Measurements from ENCODE around the gene DKK2.

Gene DKK2

DNA sequence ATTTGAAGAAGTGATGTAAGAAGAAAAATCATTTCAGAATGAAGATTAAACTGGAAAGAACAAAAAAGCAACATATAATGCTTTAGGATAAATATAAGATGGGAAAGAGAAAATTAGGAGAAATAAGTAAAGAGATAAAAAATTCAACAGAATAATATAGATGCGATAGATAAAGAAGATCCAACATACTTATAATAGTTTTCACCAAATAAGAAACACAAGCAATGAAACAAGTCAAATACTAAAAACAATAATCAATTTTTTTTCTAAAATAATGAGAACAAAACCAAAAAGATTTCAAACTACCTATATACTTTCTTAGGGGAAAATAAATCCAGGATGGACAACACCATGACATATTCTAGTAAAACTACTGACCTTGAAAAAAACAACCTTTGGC is 10.1 kb upstream of the DKK2 start:
- no peaks in the 10 kb centered on the region for H3K4me1 ChIP-seq (ENCODE audit: insufficient read depth, low read length)
- no peak overlapping the region for H3K4me3 ChIP-seq (ENCODE audit: low read length)
- no peaks in the 10 kb centered on the region for H3K27me3 ChIP-seq (ENCODE audit: insufficient read depth, low read length)
- H3K27ac ChIP-seq (ENCODE audit: low read length), result no peak overlapping the region
- H3K36me3 ChIP-seq (ENCODE audit: insufficient read depth, low read depth, low read length), result no peaks in the 10 kb centered on the region
- H3K9ac ChIP-seq (ENCODE audit: low read depth, low read length), result no peak overlapping the region
- H3K9me3 ChIP-seq (ENCODE audit: insufficient read depth, low read depth, low read length), result peaks cover 20% of the 10 kb centered on the region

DNA sequence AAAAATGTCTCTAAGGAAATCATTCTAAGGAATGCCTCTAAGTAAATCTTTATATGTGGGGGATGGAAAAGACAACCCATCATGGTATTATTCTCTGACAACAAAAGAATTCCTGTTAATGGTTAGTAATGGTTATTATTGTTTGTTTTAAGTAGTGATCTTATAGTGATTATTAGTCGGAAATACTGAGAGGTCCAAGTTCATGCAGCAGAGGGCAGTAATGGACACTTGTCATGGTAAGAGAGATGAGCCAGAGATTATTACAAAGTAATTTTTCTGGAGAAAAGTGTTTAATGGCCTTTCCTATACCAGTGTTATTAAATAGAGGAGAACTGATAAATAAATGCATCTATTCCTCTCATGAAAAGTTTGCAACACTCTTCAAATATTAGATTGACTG is 8.1 kb upstream of the DKK2 start:
- H3K27me3 ChIP-seq (ENCODE audit: insufficient read depth, low read length), result 0 out of 2 replicates have a peak, but pooled peaks cover 3% of the 10 kb centered on the region
- peaks cover 20% of the 10 kb centered on the region for H3K9me3 ChIP-seq (ENCODE audit: insufficient read depth, low read depth, low read length)
- H3K4me3 ChIP-seq (ENCODE audit: low read length), result no peak overlapping the region
- no peak overlapping the region for H3K27ac ChIP-seq (ENCODE audit: low read length)
- H3K9ac ChIP-seq (ENCODE audit: low read depth, low read length), result no peak overlapping the region
- no peaks in the 10 kb centered on the region for H3K4me1 ChIP-seq (ENCODE audit: insufficient read depth, low read length)
- no peaks in the 10 kb centered on the region for H3K36me3 ChIP-seq (ENCODE audit: insufficient read depth, low read depth, low read length)

DNA sequence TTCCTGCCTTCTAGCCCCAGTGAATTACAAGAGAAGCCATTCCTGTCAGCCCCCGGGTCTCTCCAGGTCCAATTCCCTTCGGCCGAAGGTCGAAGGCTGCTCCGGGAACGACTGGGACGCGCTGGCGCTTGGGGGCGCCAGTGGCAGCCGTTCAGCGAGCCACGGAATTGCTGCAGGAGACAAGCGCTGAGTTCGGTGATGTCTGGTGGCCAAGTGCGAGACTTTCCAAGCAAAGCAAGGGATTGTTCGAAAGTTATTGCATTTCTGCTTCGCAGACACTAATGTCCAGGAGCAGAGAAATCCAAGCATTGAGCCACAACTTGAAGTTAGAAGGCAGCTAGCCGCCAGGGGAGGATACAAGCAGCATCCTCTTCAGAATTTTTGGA is 1.1 kb upstream of the DKK2 start:
- peaks cover 7% of the 10 kb centered on the region for H3K4me1 ChIP-seq (ENCODE audit: insufficient read depth, low read length)
- no peak overlapping the region for H3K9ac ChIP-seq (ENCODE audit: low read depth, low read length)
- no peak overlapping the region for H3K27ac ChIP-seq (ENCODE audit: low read length)
- peak overlapping the region; percentile 77 for H3K4me3 ChIP-seq (ENCODE audit: low read length)
- H3K27me3 ChIP-seq (ENCODE audit: insufficient read depth, low read length), result peaks cover 67% of the 10 kb centered on the region
- H3K9me3 ChIP-seq (ENCODE audit: insufficient read depth, low read depth, low read length), result no peaks in the 10 kb centered on the region
- no peaks in the 10 kb centered on the region for H3K36me3 ChIP-seq (ENCODE audit: insufficient read depth, low read depth, low read length)

DNA sequence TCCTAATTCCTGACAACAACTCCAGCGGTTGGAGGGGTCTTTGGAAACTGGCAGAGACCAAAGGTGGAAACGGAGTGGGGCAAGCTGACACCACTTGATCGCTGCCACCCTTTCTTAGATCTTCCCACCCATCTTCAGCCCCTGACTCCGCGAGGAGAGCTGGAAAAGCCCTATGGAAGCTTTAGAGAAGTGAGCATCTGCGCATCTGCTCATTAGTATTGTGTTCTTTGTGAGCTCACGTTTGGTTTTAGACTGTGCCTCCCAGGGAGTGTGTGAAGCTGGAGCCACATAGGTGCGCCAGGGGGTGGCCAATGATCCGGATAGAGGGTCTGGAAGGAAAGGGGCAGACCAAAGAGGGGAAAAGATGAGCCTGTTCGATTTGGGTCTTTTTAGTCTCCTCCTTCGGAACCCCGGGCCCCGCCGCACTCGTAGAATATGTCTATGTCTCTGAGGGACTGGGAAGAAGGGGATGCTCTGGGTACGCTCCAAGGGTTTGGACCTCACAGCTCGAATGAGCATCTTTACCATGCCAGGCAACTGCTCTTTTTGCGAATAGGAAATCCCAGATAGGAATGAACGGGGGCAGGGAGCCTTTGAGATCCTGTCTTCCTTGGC is 578 bp upstream of the DKK2 start:
- Histone ChIP-seq H3K9me3 (ENCODE audit: insufficient read depth, low read depth, low read length) (no peaks in the 10 kb centered on the region), H3K27ac (ENCODE audit: low read length) (no peak overlapping the region), H3K4me3 (ENCODE audit: low read length) (peak overlapping the region; percentile 77), H3K27me3 (ENCODE audit: insufficient read depth, low read length) (peaks cover 67% of the 10 kb centered on the region), H3K9ac (ENCODE audit: low read depth, low read length) (no peak overlapping the region), H3K4me1 (ENCODE audit: insufficient read depth, low read length) (peaks cover 7% of the 10 kb centered on the region), H3K36me3 (ENCODE audit: insufficient read depth, low read depth, low read length) (no peaks in the 10 kb centered on the region)

DNA sequence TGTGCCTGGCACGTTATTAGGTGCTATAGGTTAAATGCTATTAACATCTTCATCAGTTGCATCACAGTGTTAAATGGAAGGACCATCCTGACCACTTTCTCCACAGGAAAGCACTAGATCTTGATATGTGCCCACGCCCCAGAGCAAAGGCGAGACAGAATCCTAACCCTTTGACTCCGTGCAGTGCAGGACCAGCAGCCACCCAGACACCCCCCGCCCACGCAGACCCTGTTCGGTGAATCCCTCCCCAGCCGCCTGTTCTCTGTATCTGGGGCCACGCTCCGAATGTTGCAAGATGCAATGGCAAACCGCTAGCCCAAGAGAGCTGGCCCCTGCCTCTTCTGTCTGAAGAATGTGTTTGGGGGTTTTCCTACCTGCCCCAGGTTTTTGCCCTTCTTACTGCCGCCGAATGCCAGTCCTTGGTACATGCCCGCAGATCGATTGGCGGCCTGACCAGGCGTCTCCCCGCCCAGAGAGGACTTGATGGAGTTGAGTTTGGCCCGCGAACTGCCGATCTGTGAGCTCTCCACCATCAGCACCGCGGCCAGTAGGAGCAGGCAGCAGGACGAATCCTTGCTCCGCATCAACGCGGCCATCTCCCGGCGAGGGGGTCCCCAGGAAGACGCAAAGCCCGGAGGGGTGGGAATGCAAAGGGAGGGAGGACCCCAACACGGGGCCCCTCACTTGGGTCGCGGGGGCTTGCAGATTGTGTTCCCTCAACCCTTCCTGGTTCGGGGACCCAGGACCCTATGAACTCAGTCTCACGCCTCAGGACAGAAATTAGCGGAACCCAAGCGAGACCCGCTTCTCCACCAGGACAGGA is 906 bp downstream of the DKK2 start:
- Histone ChIP-seq H3K9ac (ENCODE audit: low read depth, low read length) (no peak overlapping the region), H3K4me1 (ENCODE audit: insufficient read depth, low read length) (peaks cover 7% of the 10 kb centered on the region), H3K27ac (ENCODE audit: low read length) (no peak overlapping the region), H3K9me3 (ENCODE audit: insufficient read depth, low read depth, low read length) (no peaks in the 10 kb centered on the region), H3K36me3 (ENCODE audit: insufficient read depth, low read depth, low read length) (no peaks in the 10 kb centered on the region), H3K4me3 (ENCODE audit: low read length) (peak overlapping the region; percentile 77), H3K27me3 (ENCODE audit: insufficient read depth, low read length) (peaks cover 67% of the 10 kb centered on the region)

DNA sequence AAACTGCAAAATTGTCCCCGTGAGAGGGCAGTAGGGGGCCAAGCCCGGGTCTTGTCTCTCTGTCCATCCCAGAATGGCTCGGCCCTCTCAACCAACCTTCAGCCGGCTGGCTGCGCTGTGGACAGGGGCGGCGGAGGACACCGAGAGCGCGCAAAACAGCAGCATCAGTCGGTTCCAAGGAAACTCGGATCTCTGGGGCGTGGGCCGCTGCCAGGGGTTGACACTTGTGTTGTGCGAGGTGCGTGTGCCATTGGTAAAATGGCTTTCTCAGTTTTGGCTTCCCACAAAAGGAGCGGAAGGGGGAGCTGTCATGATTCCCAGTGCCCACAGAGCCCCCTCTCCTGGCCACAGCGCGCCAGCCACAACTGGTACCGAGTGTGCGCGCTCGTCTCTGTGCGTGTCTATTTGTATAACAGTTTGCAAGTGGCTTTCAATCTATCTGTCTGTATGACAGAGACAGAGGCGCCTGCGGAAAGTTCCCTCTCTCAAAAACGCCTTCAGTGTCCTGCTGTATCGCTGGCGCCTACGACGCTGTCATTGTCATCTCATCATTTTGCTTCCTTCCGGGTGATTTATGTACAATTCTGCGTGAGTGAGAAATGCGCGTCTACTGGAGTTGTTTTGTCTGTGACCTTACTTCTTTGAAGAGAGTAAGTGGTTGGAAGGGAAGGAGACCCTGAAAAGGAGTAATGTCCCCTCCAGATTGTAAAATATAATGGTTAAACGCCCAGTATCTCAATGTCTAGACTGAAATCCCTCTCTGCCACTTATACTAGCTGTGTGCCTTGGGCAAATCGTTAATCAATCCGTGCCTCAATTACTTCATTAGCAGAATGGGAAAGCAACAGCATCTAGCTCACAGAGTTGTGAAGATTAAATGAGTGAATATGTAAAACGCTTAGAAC is 1.8 kb downstream of the DKK2 start:
- H3K4me3 ChIP-seq (ENCODE audit: low read length), result peak overlapping the region; percentile 77
- H3K27me3 ChIP-seq (ENCODE audit: insufficient read depth, low read length), result peaks cover 66% of the 10 kb centered on the region
- no peak overlapping the region for H3K9ac ChIP-seq (ENCODE audit: low read depth, low read length)
- H3K9me3 ChIP-seq (ENCODE audit: insufficient read depth, low read depth, low read length), result no peaks in the 10 kb centered on the region
- H3K36me3 ChIP-seq (ENCODE audit: insufficient read depth, low read depth, low read length), result no peaks in the 10 kb centered on the region
- H3K27ac ChIP-seq (ENCODE audit: low read length), result no peak overlapping the region
- peaks cover 7% of the 10 kb centered on the region for H3K4me1 ChIP-seq (ENCODE audit: insufficient read depth, low read length)

DNA sequence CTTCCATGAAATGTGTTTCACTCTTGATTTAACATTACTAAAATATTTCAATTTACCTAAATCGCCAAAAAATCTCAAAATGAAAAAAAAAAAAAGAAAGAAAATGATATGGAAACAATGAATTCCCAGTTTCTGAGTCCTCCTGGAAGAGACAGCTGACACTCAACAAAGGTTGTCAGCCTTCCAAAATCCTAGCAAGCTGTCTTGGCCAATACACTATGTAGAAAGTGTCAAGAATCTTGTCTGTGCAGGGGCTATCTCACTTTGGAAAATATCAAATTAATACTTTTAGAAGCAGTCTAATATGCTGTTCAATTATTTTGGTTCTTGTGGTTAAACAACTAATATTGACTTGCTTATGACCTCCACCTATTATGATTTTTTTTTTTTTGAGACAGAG is 8.7 kb downstream of the DKK2 start:
- H3K27me3 ChIP-seq (ENCODE audit: insufficient read depth, low read length), result no peaks in the 10 kb centered on the region
- no peaks in the 10 kb centered on the region for H3K4me1 ChIP-seq (ENCODE audit: insufficient read depth, low read length)
- no peaks in the 10 kb centered on the region for H3K9me3 ChIP-seq (ENCODE audit: insufficient read depth, low read depth, low read length)
- no peak overlapping the region for H3K9ac ChIP-seq (ENCODE audit: low read depth, low read length)
- no peaks in the 10 kb centered on the region for H3K36me3 ChIP-seq (ENCODE audit: insufficient read depth, low read depth, low read length)
- no peak overlapping the region for H3K4me3 ChIP-seq (ENCODE audit: low read length)
- H3K27ac ChIP-seq (ENCODE audit: low read length), result no peak overlapping the region

DNA sequence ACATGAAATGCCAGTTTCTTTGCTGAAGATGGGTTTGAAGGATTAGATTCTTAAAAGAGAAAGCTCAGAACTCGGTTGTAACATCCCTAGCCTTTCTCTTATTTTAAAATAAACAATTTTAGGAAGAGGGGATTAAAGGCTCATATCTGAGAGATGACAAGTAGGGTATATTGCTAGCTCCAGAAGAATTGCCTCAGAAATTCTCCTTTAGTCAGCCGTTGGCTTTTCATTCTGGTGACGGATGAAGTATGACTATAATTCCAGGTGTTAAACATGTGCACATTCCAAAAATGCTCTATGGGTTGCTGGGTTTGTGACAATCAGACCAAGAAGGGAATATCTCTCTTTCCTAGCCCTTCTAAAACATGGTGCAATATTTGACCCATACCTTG is 17.8 kb downstream of the DKK2 start:
- no peak overlapping the region for H3K4me3 ChIP-seq (ENCODE audit: low read length)
- no peak overlapping the region for H3K9ac ChIP-seq (ENCODE audit: low read depth, low read length)
- no peaks in the 10 kb centered on the region for H3K36me3 ChIP-seq (ENCODE audit: insufficient read depth, low read depth, low read length)
- no peaks in the 10 kb centered on the region for H3K4me1 ChIP-seq (ENCODE audit: insufficient read depth, low read length)
- no peaks in the 10 kb centered on the region for H3K9me3 ChIP-seq (ENCODE audit: insufficient read depth, low read depth, low read length)
- no peaks in the 10 kb centered on the region for H3K27me3 ChIP-seq (ENCODE audit: insufficient read depth, low read length)
- H3K27ac ChIP-seq (ENCODE audit: low read length), result no peak overlapping the region

DNA sequence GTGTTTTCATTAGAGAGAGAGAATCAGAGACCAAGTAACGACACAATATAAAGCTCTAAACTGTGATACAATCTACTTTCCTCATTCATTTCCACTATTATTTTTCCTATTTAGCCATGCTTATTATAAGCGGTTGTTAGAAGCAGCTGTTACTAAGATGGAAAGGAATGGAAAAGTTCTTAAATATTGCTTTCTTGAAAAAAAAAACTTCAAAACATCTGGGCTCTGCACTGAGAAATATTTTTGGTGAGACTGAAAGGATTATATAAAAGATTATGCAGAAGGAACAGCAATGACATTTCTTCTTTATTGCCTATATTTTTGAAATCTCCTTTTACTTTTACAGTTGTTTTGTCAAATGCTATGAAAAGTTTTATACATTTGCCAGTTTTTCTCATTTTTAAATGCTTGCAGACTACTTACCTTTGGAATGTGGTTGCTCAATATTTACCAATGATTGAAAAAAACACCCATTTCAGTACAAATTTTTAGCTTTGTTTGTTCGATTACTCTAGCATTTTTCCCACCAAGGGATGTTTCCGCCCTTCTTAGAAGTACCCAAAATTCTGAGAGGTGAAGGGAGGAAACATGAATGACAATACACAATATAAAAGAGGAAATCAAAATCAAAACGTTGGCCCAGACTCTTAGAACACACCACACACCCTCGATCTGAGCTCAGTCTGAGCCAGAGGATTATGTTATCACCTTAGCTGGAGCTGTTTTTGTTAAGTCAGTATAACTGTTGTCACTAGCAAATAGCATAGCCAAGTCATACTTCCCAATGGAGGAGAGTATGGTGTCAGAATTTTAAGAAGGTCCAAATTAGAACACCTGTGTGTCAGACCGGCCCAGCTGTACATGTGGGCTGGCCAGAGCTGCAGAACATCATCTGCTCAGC is 18.4 kb downstream of the DKK2 start:
- H3K9me3 ChIP-seq (ENCODE audit: insufficient read depth, low read depth, low read length), result no peaks in the 10 kb centered on the region
- no peak overlapping the region for H3K9ac ChIP-seq (ENCODE audit: low read depth, low read length)
- H3K27me3 ChIP-seq (ENCODE audit: insufficient read depth, low read length), result no peaks in the 10 kb centered on the region
- no peak overlapping the region for H3K27ac ChIP-seq (ENCODE audit: low read length)
- no peak overlapping the region for H3K4me3 ChIP-seq (ENCODE audit: low read length)
- H3K36me3 ChIP-seq (ENCODE audit: insufficient read depth, low read depth, low read length), result no peaks in the 10 kb centered on the region
- H3K4me1 ChIP-seq (ENCODE audit: insufficient read depth, low read length), result no peaks in the 10 kb centered on the region

DNA sequence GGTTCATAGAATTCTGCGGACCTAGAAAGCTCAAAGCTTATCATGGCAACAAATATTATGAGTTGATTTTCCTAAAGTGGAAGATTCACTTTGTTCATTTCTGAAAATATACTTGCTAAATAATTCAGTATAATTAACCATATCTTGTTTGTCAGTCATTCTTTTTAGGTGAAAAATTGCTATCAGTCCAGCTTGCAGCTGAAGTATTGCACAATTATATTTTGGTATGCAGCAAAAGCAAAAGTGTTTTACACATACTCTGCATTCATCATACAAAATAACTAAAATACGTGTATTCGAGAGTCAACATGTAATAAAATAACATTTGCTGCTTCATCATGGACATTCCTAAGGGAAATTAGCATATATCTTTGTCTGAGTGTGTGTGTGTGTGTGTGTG is 24.8 kb downstream of the DKK2 start:
- Histone ChIP-seq H3K9ac (ENCODE audit: low read depth, low read length) (no peak overlapping the region), H3K4me1 (ENCODE audit: insufficient read depth, low read length) (no peaks in the 10 kb centered on the region), H3K4me3 (ENCODE audit: low read length) (no peak overlapping the region), H3K27ac (ENCODE audit: low read length) (no peak overlapping the region), H3K36me3 (ENCODE audit: insufficient read depth, low read depth, low read length) (no peaks in the 10 kb centered on the region), H3K9me3 (ENCODE audit: insufficient read depth, low read depth, low read length) (no peaks in the 10 kb centered on the region), H3K27me3 (ENCODE audit: insufficient read depth, low read length) (no peaks in the 10 kb centered on the region)

Data from iPS-20b (cell line).